HepG2 (cell line): ENCODE data around the gene KAZALD1. TPM values are rescaled to one million over a fixed set of nuclear protein-coding genes. Genes with fewer than 3 reads are reported as not detected.
A peak's percentile ranks its signal among the peaks of the same experiment; 100 is the strongest.

Experiments used
- HNRNPL ChIP-seq: fragments of 200-400 bp; formaldehyde crosslinking; IDR thresholded peaks from 2 replicates; pipeline ENCODE4 v1.6.1; 2017; ENCODE audit warnings: mild to moderate bottlenecking, low read depth, low read length
- HOXA5 ChIP-seq: sonication (generic); formaldehyde crosslinking; IDR thresholded peaks from 2 replicates; pipeline ENCODE4 v1.4.0; 2020; ENCODE audit warnings: missing genetic modification reagents
- LCORL ChIP-seq, 2 experiments: fragments of 450-650 bp in 1 of 2; sonication (generic) in 1 of 2; formaldehyde crosslinking in 1 of 2; IDR thresholded peaks; 2 replicates each; pipeline versions ENCODE4 v1.5.0 to v1.6.1; 2017 to 2020; ENCODE audit warnings: antibody characterized with exemption in 1 of 2, missing genetic modification reagents in 1 of 2
- NR3C1 ChIP-seq: sonication (generic); formaldehyde crosslinking; IDR thresholded peaks from 2 replicates; pipeline ENCODE4 v1.4.0; 2020; ENCODE audit warnings: missing genetic modification reagents
- POGZ ChIP-seq: sonication (generic); formaldehyde crosslinking; IDR thresholded peaks from 2 replicates; pipeline ENCODE4 v1.4.0; 2020; ENCODE audit warnings: mild to moderate bottlenecking, missing genetic modification reagents
- RFXAP ChIP-seq: sonication (generic); formaldehyde crosslinking; IDR thresholded peaks from 2 replicates; pipeline ENCODE4 v1.4.0; 2020; ENCODE audit warnings: missing genetic modification reagents, borderline replicate concordance
- RNF2 ChIP-seq: fragments of 450-650 bp; conservative IDR thresholded peaks from 2 replicates; pipeline ENCODE4 v1.6.1; 2016; ENCODE audit warnings: low read depth
- ZBTB4 ChIP-seq: sonication (generic); formaldehyde crosslinking; IDR thresholded peaks from 2 replicates; pipeline ENCODE4 v1.4.0; 2020; ENCODE audit warnings: missing genetic modification reagents, mild to moderate bottlenecking, borderline replicate concordance
- ZBTB42 ChIP-seq: sonication (generic); formaldehyde crosslinking; IDR thresholded peaks from 2 replicates; pipeline ENCODE4 v1.5.0; 2020; ENCODE audit warnings: mild to moderate bottlenecking, missing genetic modification reagents
- ZNF20 ChIP-seq: sonication (generic); formaldehyde crosslinking; IDR thresholded peaks from 2 replicates; pipeline ENCODE4 v1.4.0; 2020; ENCODE audit warnings: mild to moderate bottlenecking, moderate library complexity, missing genetic modification reagents
- ZNF367 ChIP-seq: sonication (generic); formaldehyde crosslinking; IDR thresholded peaks from 2 replicates; pipeline ENCODE4 v1.4.0; 2020; ENCODE audit warnings: missing genetic modification reagents, borderline replicate concordance
- ZNF740 ChIP-seq: sonication (generic); formaldehyde crosslinking; IDR thresholded peaks from 2 replicates; pipeline ENCODE4 v1.4.0; 2020; ENCODE audit warnings: missing genetic modification reagents
- ZNF770 ChIP-seq: sonication (generic); formaldehyde crosslinking; IDR thresholded peaks from 2 replicates; pipeline ENCODE4 v1.5.0; 2020; ENCODE audit warnings: mild to moderate bottlenecking, missing genetic modification reagents
- polyA plus RNA-seq, 8 experiments: library from polyadenylated mRNA; depleted of rRNA in 3 of 8; stranded (reverse) in 7 of 8; unstranded in 1 of 8; fragments of >200 nt; fragmentation: Illumina TruSeq in 4 of 8; extraction: Trizol in 4 of 8; gene quantifications; 2 replicates each; pipeline versions ENCODE4 v1.2.1 to v1.2.3, GENCODE V29; 2011 to 2016; ENCODE audit warnings: low read depth in 4 of 8, missing spikeins in 1 of 8, mixed read lengths in 1 of 8; ENCODE audit not compliant: insufficient read depth in 1 of 8
- total RNA-seq, 5 experiments: library from RNA; depleted of rRNA; stranded (reverse); fragments of >200 nt; fragmentation: Illumina TruSeq; extraction: Trizol; gene quantifications; 2 replicates each; pipeline ENCODE4 v1.2.3, GENCODE V29; 2016; ENCODE audit warnings: low read depth in 1 of 5
- TF ChIP-seq, protein P1 (sequence below): sonication (generic); formaldehyde crosslinking; IDR thresholded peaks from 2 replicates; pipeline ENCODE4 v1.8.0; 2022; ENCODE audit warnings: missing genetic modification reagents, mild to moderate bottlenecking, moderate library complexity, borderline replicate concordance
- TF ChIP-seq, protein P2 (sequence below): sonication (generic); formaldehyde crosslinking; IDR thresholded peaks from 2 replicates; pipeline ENCODE4 v1.4.0; 2020; ENCODE audit warnings: missing genetic modification reagents, borderline replicate concordance
- TF ChIP-seq, protein P3 (sequence below): sonication (generic); formaldehyde crosslinking; IDR thresholded peaks from 2 replicates; pipeline ENCODE4 v1.5.0; 2020; ENCODE audit warnings: missing genetic modification reagents

Gene KAZALD1
- total and polyA plus RNA-seq, 2 of the 13 experiments (the other 11 are each of a cell fraction or from before 2014, with no cell fraction given), result 16.7 to 27.7 TPM

- TF ChIP-seq, protein P1, sequence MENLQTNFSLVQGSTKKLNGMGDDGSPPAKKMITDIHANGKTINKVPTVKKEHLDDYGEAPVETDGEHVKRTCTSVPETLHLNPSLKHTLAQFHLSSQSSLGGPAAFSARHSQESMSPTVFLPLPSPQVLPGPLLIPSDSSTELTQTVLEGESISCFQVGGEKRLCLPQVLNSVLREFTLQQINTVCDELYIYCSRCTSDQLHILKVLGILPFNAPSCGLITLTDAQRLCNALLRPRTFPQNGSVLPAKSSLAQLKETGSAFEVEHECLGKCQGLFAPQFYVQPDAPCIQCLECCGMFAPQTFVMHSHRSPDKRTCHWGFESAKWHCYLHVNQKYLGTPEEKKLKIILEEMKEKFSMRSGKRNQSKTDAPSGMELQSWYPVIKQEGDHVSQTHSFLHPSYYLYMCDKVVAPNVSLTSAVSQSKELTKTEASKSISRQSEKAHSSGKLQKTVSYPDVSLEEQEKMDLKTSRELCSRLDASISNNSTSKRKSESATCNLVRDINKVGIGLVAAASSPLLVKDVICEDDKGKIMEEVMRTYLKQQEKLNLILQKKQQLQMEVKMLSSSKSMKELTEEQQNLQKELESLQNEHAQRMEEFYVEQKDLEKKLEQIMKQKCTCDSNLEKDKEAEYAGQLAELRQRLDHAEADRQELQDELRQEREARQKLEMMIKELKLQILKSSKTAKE (CRISPR knock-in tag), result no peak
- no peak for TF ChIP-seq RNF2
- no peak for TF ChIP-seq ZNF367
- TF ChIP-seq, protein P2, sequence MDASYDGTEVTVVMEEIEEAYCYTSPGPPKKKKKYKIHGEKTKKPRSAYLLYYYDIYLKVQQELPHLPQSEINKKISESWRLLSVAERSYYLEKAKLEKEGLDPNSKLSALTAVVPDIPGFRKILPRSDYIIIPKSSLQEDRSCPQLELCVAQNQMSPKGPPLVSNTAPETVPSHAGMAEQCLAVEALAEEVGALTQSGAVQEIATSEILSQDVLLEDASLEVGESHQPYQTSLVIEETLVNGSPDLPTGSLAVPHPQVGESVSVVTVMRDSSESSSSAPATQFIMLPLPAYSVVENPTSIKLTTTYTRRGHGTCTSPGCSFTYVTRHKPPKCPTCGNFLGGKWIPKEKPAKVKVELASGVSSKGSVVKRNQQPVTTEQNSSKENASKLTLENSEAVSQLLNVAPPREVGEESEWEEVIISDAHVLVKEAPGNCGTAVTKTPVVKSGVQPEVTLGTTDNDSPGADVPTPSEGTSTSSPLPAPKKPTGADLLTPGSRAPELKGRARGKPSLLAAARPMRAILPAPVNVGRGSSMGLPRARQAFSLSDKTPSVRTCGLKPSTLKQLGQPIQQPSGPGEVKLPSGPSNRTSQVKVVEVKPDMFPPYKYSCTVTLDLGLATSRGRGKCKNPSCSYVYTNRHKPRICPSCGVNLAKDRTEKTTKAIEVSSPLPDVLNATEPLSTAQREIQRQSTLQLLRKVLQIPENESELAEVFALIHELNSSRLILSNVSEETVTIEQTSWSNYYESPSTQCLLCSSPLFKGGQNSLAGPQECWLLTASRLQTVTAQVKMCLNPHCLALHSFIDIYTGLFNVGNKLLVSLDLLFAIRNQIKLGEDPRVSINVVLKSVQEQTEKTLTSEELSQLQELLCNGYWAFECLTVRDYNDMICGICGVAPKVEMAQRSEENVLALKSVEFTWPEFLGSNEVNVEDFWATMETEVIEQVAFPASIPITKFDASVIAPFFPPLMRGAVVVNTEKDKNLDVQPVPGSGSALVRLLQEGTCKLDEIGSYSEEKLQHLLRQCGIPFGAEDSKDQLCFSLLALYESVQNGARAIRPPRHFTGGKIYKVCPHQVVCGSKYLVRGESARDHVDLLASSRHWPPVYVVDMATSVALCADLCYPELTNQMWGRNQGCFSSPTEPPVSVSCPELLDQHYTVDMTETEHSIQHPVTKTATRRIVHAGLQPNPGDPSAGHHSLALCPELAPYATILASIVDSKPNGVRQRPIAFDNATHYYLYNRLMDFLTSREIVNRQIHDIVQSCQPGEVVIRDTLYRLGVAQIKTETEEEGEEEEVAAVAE (CRISPR knock-in tag), result no peak
- TF ChIP-seq LCORL (IDR thresholded peaks at IDR 0.05), result no peak
- TF ChIP-seq LCORL (CRISPR knock-in tag; IDR thresholded peaks at IDR 0.05), result 0 out of 2 replicates have a peak, but pooled peaks have one; percentile 32
- TF ChIP-seq POGZ (CRISPR knock-in tag), result no peak
- TF ChIP-seq ZNF740 (CRISPR knock-in tag), result no peak
- TF ChIP-seq ZNF770 (CRISPR knock-in tag), result no peak
- 0 out of 2 replicates have a peak, but pooled peaks have one; percentile 25 for TF ChIP-seq ZBTB42 (CRISPR knock-in tag)
- TF ChIP-seq HNRNPL, result no peak
- TF ChIP-seq RFXAP (CRISPR knock-in tag), result no peak
- TF ChIP-seq ZNF20 (CRISPR knock-in tag), result no peak
- TF ChIP-seq, protein P3, sequence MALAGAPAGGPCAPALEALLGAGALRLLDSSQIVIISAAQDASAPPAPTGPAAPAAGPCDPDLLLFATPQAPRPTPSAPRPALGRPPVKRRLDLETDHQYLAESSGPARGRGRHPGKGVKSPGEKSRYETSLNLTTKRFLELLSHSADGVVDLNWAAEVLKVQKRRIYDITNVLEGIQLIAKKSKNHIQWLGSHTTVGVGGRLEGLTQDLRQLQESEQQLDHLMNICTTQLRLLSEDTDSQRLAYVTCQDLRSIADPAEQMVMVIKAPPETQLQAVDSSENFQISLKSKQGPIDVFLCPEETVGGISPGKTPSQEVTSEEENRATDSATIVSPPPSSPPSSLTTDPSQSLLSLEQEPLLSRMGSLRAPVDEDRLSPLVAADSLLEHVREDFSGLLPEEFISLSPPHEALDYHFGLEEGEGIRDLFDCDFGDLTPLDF (CRISPR knock-in tag), result no peak
- no peak for TF ChIP-seq ZBTB4 (CRISPR knock-in tag)
- no peak for TF ChIP-seq NR3C1
- no peak for TF ChIP-seq HOXA5
Measured at GRCh38 chr10:101018118-101018599, 43.6 kb upstream of the KAZALD1 start (continued).
